GM12891 (cell line): Measurements from ENCODE around the gene ZNF587.

Experiments
- POLR2A ChIP-seq: IDR thresholded peaks from 2 replicates; pipeline ENCODE4 v1.6.1; 2011; ENCODE audit warnings: low read depth, low read length, control low read depth
- POLR2AphosphoS5 ChIP-seq: IDR thresholded peaks from 2 replicates; pipeline ENCODE4 v1.6.1; 2011; ENCODE audit warnings: low read depth, low read length, control low read depth
- SPI1 ChIP-seq: IDR thresholded peaks from 2 replicates; pipeline ENCODE4 v1.6.1; 2011; ENCODE audit warnings: low read depth, low read length, control low read depth
- TAF1 ChIP-seq: IDR thresholded peaks from 2 replicates; pipeline ENCODE4 v1.6.1; 2011; ENCODE audit warnings: low read depth, low read length, control low read depth

- TF ChIP-seq TAF1: peak; percentile 53
- TF ChIP-seq SPI1: no peak
- peak; percentile 80 for TF ChIP-seq POLR2A
- TF ChIP-seq POLR2AphosphoS5: peak; percentile 69
These were observed 39.0 kb downstream of the ZNF587 start, which contains the start of gene ZNF814 for GRCh38 chr19:57888560-57889231.
